Smooth muscle cell (in vitro differentiated cells): ENCODE measurements around the gene SLC35F5. TPM values are rescaled to one million over a fixed set of nuclear protein-coding genes. Genes with fewer than 3 reads are reported as not detected.

Experiments
- DNase-seq: peaks from one replicate; lab custom pipeline; 2025; ENCODE audit not compliant: unreplicated experiment; lab: John Stamatoyannopoulos, UW
- H2AFZ ChIP-seq: fragments of 200-600 bp; sonication (generic); 2 replicates; pipeline ENCODE4 v1.6.0; 2016; ENCODE audit warnings: antibody characterized with exemption, low read depth, mild to moderate bottlenecking
- H3F3A ChIP-seq: fragments of 200-600 bp; sonication (generic); 2 replicates; pipeline ENCODE4 v1.6.0; 2017; ENCODE audit warnings: antibody characterized with exemption, low read depth
- H3K27ac ChIP-seq: fragments of 200-600 bp; sonication (generic); 2 replicates; pipeline ENCODE4 v1.5.1; 2016; ENCODE audit warnings: low read depth, mild to moderate bottlenecking
- H3K27me3 ChIP-seq: fragments of 200-600 bp; sonication (generic); 2 replicates; pipeline ENCODE4 v1.6.1; 2016; ENCODE audit warnings: low read depth, mild to moderate bottlenecking
- H3K36me3 ChIP-seq: fragments of 200-600 bp; sonication (generic); 2 replicates; pipeline ENCODE4 v1.5.1; 2016; ENCODE audit warnings: low read depth
- H3K4me1 ChIP-seq: fragments of 200-600 bp; sonication (generic); 2 replicates; pipeline ENCODE4 v1.5.1; 2016; ENCODE audit warnings: low read depth
- H3K4me2 ChIP-seq: fragments of 200-600 bp; sonication (generic); 2 replicates; pipeline ENCODE4 v1.6.0; 2016; ENCODE audit warnings: mild to moderate bottlenecking
- H3K4me3 ChIP-seq: fragments of 200-600 bp; sonication (generic); 2 replicates; pipeline ENCODE4 v1.5.1; 2016; ENCODE audit warnings: mild to moderate bottlenecking
- H3K79me2 ChIP-seq: fragments of 200-600 bp; sonication (generic); 2 replicates; pipeline ENCODE4 v1.6.0; 2016; ENCODE audit warnings: low read depth, mild to moderate bottlenecking
- H3K9ac ChIP-seq: fragments of 200-600 bp; sonication (generic); 2 replicates; pipeline ENCODE4 v1.6.0; 2016; ENCODE audit warnings: low read depth
- H3K9me3 ChIP-seq: fragments of 200-600 bp; sonication (generic); replicated peaks from 2 replicates; pipeline ENCODE4 v1.5.1; 2016; ENCODE audit warnings: low read depth
- H4K20me1 ChIP-seq: fragments of 200-600 bp; sonication (generic); 2 replicates; pipeline ENCODE4 v1.6.0; 2016; ENCODE audit warnings: low read depth
- CTCF ChIP-seq: fragments of 200-600 bp; sonication (generic); IDR thresholded peaks from 2 replicates; pipeline ENCODE4 v1.5.1; 2017; ENCODE audit warnings: borderline replicate concordance, mild to moderate bottlenecking, antibody characterized with exemption; ENCODE audit not compliant: insufficient read depth, poor library complexity, severe bottlenecking
- WGBS: methylation state at CpG from one replicate; pipeline ENCODE4 v1.1.7; 2016; ENCODE audit warnings: low lambda C conversion rate; 5-methylcytosine and 5-hydroxymethylcytosine counted together
- polyA plus RNA-seq: library from polyadenylated mRNA; unstranded; fragments of >200 nt; fragmentation: Nextera tagmentation; extraction: Ambion mirVana; gene quantifications from 2 replicates; pipeline ENCODE4 v1.2.1, GENCODE V29; 2016
- total RNA-seq: library from RNA; depleted of rRNA; stranded (reverse); fragments of >200 nt; gene quantifications from 2 replicates; pipeline ENCODE4 v1.2.3, GENCODE V29; 2014

SLC35F5 gene
- total and polyA plus RNA-seq, 2 experiments from 2014 or later, result 47.8 to 83.7 TPM

- 95% methylated on average over 4 of the region's 4 CpGs for WGBS
- no peaks in the 10 kb centered on the region for H3K9me3 ChIP-seq
Observed at GRCh38 chr2:113765276-113765675, 8.8 kb upstream of the SLC35F5 start.

GRCh38 chr2:113762377-113763118, 6.1 kb upstream of the SLC35F5 start:
- H2AFZ ChIP-seq, result no peak overlapping the region
- H3K4me3 ChIP-seq, result no peak overlapping the region
- 74% methylated on average over 3 of the region's 3 CpGs for WGBS
- H3K27me3 ChIP-seq, result no peaks in the 10 kb centered on the region
- no peaks in the 10 kb centered on the region for H3K79me2 ChIP-seq
- no peaks in the 10 kb centered on the region for H3K36me3 ChIP-seq
- H3K9ac ChIP-seq, result no peak overlapping the region
- no peak overlapping the region for H3K4me2 ChIP-seq
- no peaks in the 10 kb centered on the region for H3F3A ChIP-seq
- H4K20me1 ChIP-seq, result no peaks in the 10 kb centered on the region
- no peak overlapping the region for H3K27ac ChIP-seq
- TF ChIP-seq CTCF, result no peak
- H3K9me3 ChIP-seq, result no peaks in the 10 kb centered on the region
- H3K4me1 ChIP-seq, result no peaks in the 10 kb centered on the region
- DNase-seq, result no peak

More at GRCh38 chr2:113765276-113765675, 8.8 kb upstream of the SLC35F5 start:
- no peaks in the 10 kb centered on the region for H3F3A ChIP-seq
- TF ChIP-seq CTCF, result no peak
- H3K4me2 ChIP-seq, result no peak overlapping the region
- no peak overlapping the region for H3K4me3 ChIP-seq
- H3K36me3 ChIP-seq, result no peaks in the 10 kb centered on the region
- no peak overlapping the region for H2AFZ ChIP-seq
- H3K27me3 ChIP-seq, result no peaks in the 10 kb centered on the region
- no peaks in the 10 kb centered on the region for H3K79me2 ChIP-seq
- no peak for DNase-seq
- H3K9ac ChIP-seq, result no peak overlapping the region
- no peaks in the 10 kb centered on the region for H3K4me1 ChIP-seq
- no peaks in the 10 kb centered on the region for H4K20me1 ChIP-seq
- H3K27ac ChIP-seq, result no peak overlapping the region

GRCh38 chr2:113760400-113760799, 4.0 kb upstream of the SLC35F5 start:
- H3K9ac ChIP-seq, result no peak overlapping the region
- H3K4me1 ChIP-seq, result peaks cover 1% of the 10 kb centered on the region
- H4K20me1 ChIP-seq, result peaks cover 2% of the 10 kb centered on the region
- peaks cover 6% of the 10 kb centered on the region for H3K79me2 ChIP-seq
- no peak overlapping the region for H2AFZ ChIP-seq
- DNase-seq, result no peak
- H3K4me3 ChIP-seq, result no peak overlapping the region
- H3K9me3 ChIP-seq, result no peaks in the 10 kb centered on the region
- H3F3A ChIP-seq, result no peaks in the 10 kb centered on the region
- TF ChIP-seq CTCF, result no peak
- H3K36me3 ChIP-seq, result no peaks in the 10 kb centered on the region
- no peak overlapping the region for H3K27ac ChIP-seq
- no peaks in the 10 kb centered on the region for H3K27me3 ChIP-seq
- H3K4me2 ChIP-seq, result no peak overlapping the region
- WGBS, result 96% methylated on average over 1 of the region's 1 CpG

GRCh38 chr2:113757138-113757657, 756 bp upstream of the SLC35F5 start:
- Histone ChIP-seq H3F3A (no peaks in the 10 kb centered on the region), H3K36me3 (no peaks in the 10 kb centered on the region), H3K9me3 (no peaks in the 10 kb centered on the region), H4K20me1 (peaks cover 21% of the 10 kb centered on the region), H3K4me2 (peak overlapping the region; percentile 91), H3K4me3 (peak overlapping the region; percentile 84), H3K79me2 (peaks cover 38% of the 10 kb centered on the region), H2AFZ (peak overlapping the region; percentile 88), H3K9ac (peak overlapping the region; percentile 88), H3K27me3 (no peaks in the 10 kb centered on the region), H3K4me1 (peaks cover 10% of the 10 kb centered on the region), H3K27ac (peak overlapping the region; percentile 86)
- no peak for DNase-seq
- no peak for TF ChIP-seq CTCF
- 42% methylated on average over 17 of the region's 17 CpGs for WGBS
